IMR-90 (cell line): Measurements from ENCODE around the gene IL18BP.

Source experiments
- CTCF ChIP-seq: conservative IDR thresholded peaks from 2 replicates; pipeline ENCODE4 v1.5.1; 2012; ENCODE audit warnings: mild to moderate bottlenecking, low read depth, low read length, improper control_type of control experiment
- FOS ChIP-seq: fragments of 150-350 bp; IDR thresholded peaks from 2 replicates; pipeline ENCODE4 v1.6.1; 2016; ENCODE audit warnings: low read depth, low read length
- MXI1 ChIP-seq: IDR thresholded peaks from 2 replicates; pipeline ENCODE4 v1.6.1; 2012; ENCODE audit warnings: low read depth, mild to moderate bottlenecking, low read length, moderate library complexity, borderline replicate concordance
- POLR2A ChIP-seq: IDR thresholded peaks from 2 replicates; pipeline ENCODE4 v1.6.1; 2012; ENCODE audit warnings: mild to moderate bottlenecking, low read depth, low read length
- RFX5 ChIP-seq: IDR thresholded peaks from 2 replicates; pipeline ENCODE4 v1.8.0; 2012; ENCODE audit warnings: low read depth, mild to moderate bottlenecking, low read length, moderate library complexity

- TF ChIP-seq POLR2A (no peak), RFX5 (no peak), CTCF (no peak), MXI1 (no peak), FOS (no peak)
Observed at GRCh38 chr11:72009156-72009555, 10.4 kb downstream of the IL18BP start.
